ENCODE measurements around the gene CMTM8.

Gene CMTM8

GRCh38 chr3:32306072-32306471 is 67.6 kb downstream of the CMTM8 start:
- no peak for DNase-seq (ENCODE audit: low read depth in 2 of 2)

GRCh38 chr3:32307591-32307990 is 69.1 kb downstream of the CMTM8 start:
- no peak for DNase-seq (ENCODE audit: low read depth in 2 of 2)

- no peak for DNase-seq (ENCODE audit: low read depth in 2 of 2)
Measured at GRCh38 chr3:32308378-32308777, 69.9 kb downstream of the CMTM8 start.

- DNase-seq (ENCODE audit: low read depth in 2 of 2): no peak
Measured at GRCh38 chr3:32309654-32310242, 71.3 kb downstream of the CMTM8 start.

GRCh38 chr3:32310336-32310735 is 71.9 kb downstream of the CMTM8 start:
- DNase-seq (ENCODE audit: low read depth in 2 of 2): no peak

- no peak for DNase-seq (ENCODE audit: low read depth in 2 of 2)
Measured at GRCh38 chr3:32310918-32311839, 72.7 kb downstream of the CMTM8 start.

GRCh38 chr3:32312251-32312650 is 73.8 kb downstream of the CMTM8 start:
- no peak for DNase-seq (ENCODE audit: low read depth in 2 of 2)

- no peak for DNase-seq (ENCODE audit: low read depth in 2 of 2)
Measured at GRCh38 chr3:32313169-32313568, 74.7 kb downstream of the CMTM8 start.

GRCh38 chr3:32313723-32314473 is 75.4 kb downstream of the CMTM8 start:
- DNase-seq (ENCODE audit: low read depth in 2 of 2): no peak

GRCh38 chr3:32315441-32315840 is 77.0 kb downstream of the CMTM8 start:
- no peak for DNase-seq (ENCODE audit: low read depth in 2 of 2)

- DNase-seq (ENCODE audit: low read depth in 2 of 2): no peak
Measured at GRCh38 chr3:32316319-32316718, 77.8 kb downstream of the CMTM8 start.

- DNase-seq (ENCODE audit: low read depth in 2 of 2): no peak
Measured at GRCh38 chr3:32316976-32317375, 78.5 kb downstream of the CMTM8 start.

- no peak for DNase-seq (ENCODE audit: low read depth in 2 of 2)
Measured at GRCh38 chr3:32319607-32320006, 81.1 kb downstream of the CMTM8 start.

- no peak for DNase-seq (ENCODE audit: low read depth in 2 of 2)
Measured at GRCh38 chr3:32320080-32320479, 81.6 kb downstream of the CMTM8 start.

GRCh38 chr3:32321095-32321790 is 82.8 kb downstream of the CMTM8 start:
- no peak for DNase-seq (ENCODE audit: low read depth in 2 of 2)

GRCh38 chr3:32322311-32322710 is 83.8 kb downstream of the CMTM8 start:
- DNase-seq (ENCODE audit: low read depth in 2 of 2): no peak

GRCh38 chr3:32323604-32324003 is 85.1 kb downstream of the CMTM8 start:
- no peak for DNase-seq (ENCODE audit: low read depth in 2 of 2)

GRCh38 chr3:32325201-32325600 is 86.7 kb downstream of the CMTM8 start:
- no peak for DNase-seq (ENCODE audit: low read depth in 2 of 2)

- no peak for DNase-seq (ENCODE audit: low read depth in 2 of 2)
Measured at GRCh38 chr3:32325927-32326326, 87.4 kb downstream of the CMTM8 start.

GRCh38 chr3:32326795-32327194 is 88.3 kb downstream of the CMTM8 start:
- DNase-seq (ENCODE audit: low read depth in 2 of 2): no peak

- DNase-seq (ENCODE audit: low read depth in 2 of 2): no peak
Measured at GRCh38 chr3:32334675-32335074, 96.2 kb downstream of the CMTM8 start.
